ENCODE data around the gene MYO1D.
"Not testable (repeated sequence)": the region's sequence is repeated elsewhere in the genome, so short reads cannot be mapped to it uniquely, and the experiment has no call there.

The MYO1D gene

GRCh38 chr17:32774695-32775084 lies 102.2 kb downstream of the MYO1D start:
- no peak for DNase-seq (ENCODE audit: low read depth in 2 of 2)

GRCh38 chr17:32773856-32774694 lies 102.8 kb downstream of the MYO1D start:
- DNase-seq (ENCODE audit: low read depth in 2 of 2): no peak

- DNase-seq (ENCODE audit: low read depth in 2 of 2): no peak
These were observed 104.4 kb downstream of the MYO1D start for GRCh38 chr17:32772453-32773025.

- no peak for DNase-seq (ENCODE audit: low read depth in 2 of 2)
These were observed 105.5 kb downstream of the MYO1D start for GRCh38 chr17:32771396-32771795.

GRCh38 chr17:32769846-32770245 lies 107.1 kb downstream of the MYO1D start:
- no peak for DNase-seq (ENCODE audit: low read depth in 2 of 2)

- no peak for DNase-seq (ENCODE audit: low read depth in 2 of 2)
These were observed 113.0 kb downstream of the MYO1D start for GRCh38 chr17:32763855-32764439.

GRCh38 chr17:32759476-32759875 lies 117.4 kb downstream of the MYO1D start:
- DNase-seq (ENCODE audit: low read depth in 2 of 2): no peak

GRCh38 chr17:32757963-32758362 lies 119.0 kb downstream of the MYO1D start:
- no peak for DNase-seq (ENCODE audit: low read depth in 2 of 2)

- no peak for DNase-seq (ENCODE audit: low read depth in 2 of 2)
These were observed 120.2 kb downstream of the MYO1D start for GRCh38 chr17:32756696-32757095.

GRCh38 chr17:32755045-32755805 lies 121.7 kb downstream of the MYO1D start:
- DNase-seq (ENCODE audit: low read depth in 2 of 2): no peak

- no peak for DNase-seq (ENCODE audit: low read depth in 2 of 2)
These were observed 124.0 kb downstream of the MYO1D start for GRCh38 chr17:32752934-32753333.

- no peak for DNase-seq (ENCODE audit: low read depth in 2 of 2)
These were observed 129.1 kb downstream of the MYO1D start for GRCh38 chr17:32747856-32748255.

GRCh38 chr17:32746698-32747097 lies 130.2 kb downstream of the MYO1D start:
- no peak for DNase-seq (ENCODE audit: low read depth in 2 of 2)

- DNase-seq (ENCODE audit: low read depth in 2 of 2): no peak
These were observed 130.6 kb downstream of the MYO1D start for GRCh38 chr17:32746280-32746679.

GRCh38 chr17:32742681-32743538 lies 134.0 kb downstream of the MYO1D start:
- DNase-seq (ENCODE audit: low read depth in 2 of 2): no peak

GRCh38 chr17:32741381-32741780 lies 135.5 kb downstream of the MYO1D start:
- no peak for DNase-seq (ENCODE audit: low read depth in 2 of 2)

- no peak for DNase-seq (ENCODE audit: low read depth in 2 of 2)
These were observed 137.2 kb downstream of the MYO1D start for GRCh38 chr17:32739722-32740121.

- not testable (repeated sequence) for DNase-seq (ENCODE audit: low read depth in 2 of 2)
These were observed 137.8 kb downstream of the MYO1D start for GRCh38 chr17:32739151-32739550.

- no peak for DNase-seq (ENCODE audit: low read depth in 2 of 2)
These were observed 143.5 kb downstream of the MYO1D start for GRCh38 chr17:32733401-32733800.

GRCh38 chr17:32732900-32733299 lies 144.0 kb downstream of the MYO1D start:
- no peak for DNase-seq (ENCODE audit: low read depth in 2 of 2)

GRCh38 chr17:32732296-32732642 lies 144.7 kb downstream of the MYO1D start:
- no peak for DNase-seq (ENCODE audit: low read depth in 2 of 2)

All from stimulated activated CD8-positive, alpha-beta memory T cell treated with anti-CD3 and anti-CD28 coated beads, Interleukin-2, amount 100 ng/mL, for 1 hour (primary cell).